ENCODE results near the gene MAMDC4.
"Not testable (repeated sequence)": the region's sequence is repeated elsewhere in the genome, so short reads cannot be mapped to it uniquely, and the experiment has no call there.

MAMDC4 gene

GRCh38 chr9:136862849-136863622 lies 10.9 kb downstream of the MAMDC4 start:
- no peak for DNase-seq (ENCODE audit: low read depth)

GRCh38 chr9:136863623-136864273 lies 11.6 kb downstream of the MAMDC4 start:
- no peak for DNase-seq (ENCODE audit: low read depth)

GRCh38 chr9:136865041-136865767 lies 13.1 kb downstream of the MAMDC4 start:
- DNase-seq (ENCODE audit: low read depth): no peak

DNA sequence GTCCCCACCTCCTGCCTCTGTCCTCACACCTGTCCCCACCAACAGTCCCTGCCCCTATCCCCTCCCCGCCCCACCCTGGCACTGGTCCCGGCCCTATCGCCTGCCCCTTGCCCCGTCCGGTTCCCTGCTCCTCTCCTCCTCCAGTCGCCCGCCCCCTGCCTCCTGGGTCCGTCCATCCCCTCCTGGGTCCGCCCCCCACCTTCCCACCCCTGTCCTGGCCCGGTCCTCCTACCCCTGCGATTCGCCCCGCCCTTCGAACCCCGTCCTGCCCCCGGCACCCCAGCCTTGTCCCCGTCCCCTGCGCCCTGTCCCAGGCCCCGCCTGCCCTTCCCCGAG lies 13.6 kb downstream of the MAMDC4 start:
- DNase-seq (ENCODE audit: low read depth): no peak

- DNase-seq (ENCODE audit: low read depth): not testable (repeated sequence)
These were observed 14.8 kb downstream of the MAMDC4 start for GRCh38 chr9:136866898-136867421.

- no peak for DNase-seq (ENCODE audit: low read depth)
These were observed 15.3 kb downstream of the MAMDC4 start for GRCh38 chr9:136867480-136867879.

GRCh38 chr9:136867917-136868316 lies 15.8 kb downstream of the MAMDC4 start:
- no peak for DNase-seq (ENCODE audit: low read depth)

DNA sequence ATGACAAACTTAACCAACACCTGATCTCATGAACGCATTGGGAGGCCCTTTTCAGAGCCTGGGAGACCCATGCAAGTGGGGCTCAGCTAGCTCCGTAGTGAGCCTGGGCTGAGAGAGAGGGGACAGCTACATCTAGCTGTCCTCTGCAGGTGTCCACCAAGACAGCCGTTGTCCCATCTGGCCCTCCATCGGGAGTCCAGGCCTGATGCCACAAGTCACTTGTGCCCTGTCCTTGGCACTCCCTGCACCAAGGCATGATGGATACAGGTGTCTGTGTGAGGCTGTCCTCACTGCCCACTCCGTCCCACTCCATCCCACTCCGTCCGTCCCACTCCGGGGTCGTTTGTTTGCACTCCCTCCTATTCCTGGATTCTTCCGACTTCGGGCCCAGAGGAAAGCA lies 16.5 kb downstream of the MAMDC4 start:
- no peak for DNase-seq (ENCODE audit: low read depth)

DNA sequence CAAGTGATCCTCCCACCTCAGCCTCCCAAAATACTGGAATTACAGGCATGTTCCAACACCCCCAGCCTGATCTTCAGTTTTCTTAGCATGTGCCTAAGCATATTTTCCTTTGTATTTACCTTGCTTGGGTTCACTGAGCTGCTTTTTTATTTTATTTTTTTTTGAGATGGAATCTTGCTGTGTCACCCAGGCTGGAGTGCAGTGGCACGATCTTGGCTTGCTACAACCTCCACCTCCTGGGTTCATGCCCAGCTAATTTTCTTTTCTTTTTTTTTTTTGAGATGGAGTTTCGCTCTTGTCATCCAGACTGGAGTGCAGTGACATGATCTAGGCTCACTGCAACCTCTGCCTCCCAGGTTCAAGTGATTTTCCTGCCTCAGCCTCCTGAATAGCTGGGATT lies 17.5 kb downstream of the MAMDC4 start:
- not testable (repeated sequence) for DNase-seq (ENCODE audit: low read depth)

DNA sequence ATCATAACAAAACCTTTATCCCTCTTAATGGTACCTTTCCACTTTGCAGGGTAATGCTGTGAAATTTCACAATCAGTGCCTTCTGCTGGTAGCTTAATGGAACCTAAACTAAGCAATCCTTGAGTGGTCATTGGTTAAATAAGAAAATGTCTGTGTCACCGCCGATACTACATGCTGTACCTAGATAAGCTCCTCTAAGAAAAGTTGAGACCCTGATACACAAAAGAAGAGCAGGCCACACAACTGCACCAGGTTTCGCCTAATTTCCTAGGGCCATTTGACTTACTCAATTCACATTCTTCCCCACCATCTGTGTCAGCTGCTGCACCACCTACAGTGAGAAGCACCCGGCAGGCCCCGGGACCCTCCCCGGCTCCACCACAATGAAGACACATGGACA lies 23.0 kb downstream of the MAMDC4 start:
- no peak for DNase-seq (ENCODE audit: low read depth)

- DNase-seq (ENCODE audit: low read depth): no peak
These were observed 24.3 kb downstream of the MAMDC4 start for GRCh38 chr9:136876476-136876875.

DNA sequence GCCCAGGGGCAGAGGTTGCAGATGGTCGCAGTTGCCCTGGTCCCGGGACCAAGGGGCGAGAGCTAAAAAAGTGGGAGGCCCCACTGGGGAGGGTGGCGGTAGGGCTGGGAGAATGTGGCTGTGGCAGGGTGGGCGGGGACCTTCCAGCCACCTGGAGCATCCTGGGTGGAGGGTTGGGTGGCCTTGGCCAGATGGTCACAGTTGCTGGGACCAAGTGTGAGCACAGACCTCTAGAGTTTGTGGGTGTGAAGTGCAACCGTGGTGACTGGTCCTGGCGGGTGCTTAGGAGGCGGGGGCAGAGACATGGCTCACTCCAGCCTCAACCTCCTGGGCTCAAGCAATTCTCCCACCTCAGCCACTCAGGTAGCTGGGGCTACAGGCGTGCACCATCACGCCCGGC lies 28.5 kb downstream of the MAMDC4 start:
- DNase-seq (ENCODE audit: low read depth): no peak

DNA sequence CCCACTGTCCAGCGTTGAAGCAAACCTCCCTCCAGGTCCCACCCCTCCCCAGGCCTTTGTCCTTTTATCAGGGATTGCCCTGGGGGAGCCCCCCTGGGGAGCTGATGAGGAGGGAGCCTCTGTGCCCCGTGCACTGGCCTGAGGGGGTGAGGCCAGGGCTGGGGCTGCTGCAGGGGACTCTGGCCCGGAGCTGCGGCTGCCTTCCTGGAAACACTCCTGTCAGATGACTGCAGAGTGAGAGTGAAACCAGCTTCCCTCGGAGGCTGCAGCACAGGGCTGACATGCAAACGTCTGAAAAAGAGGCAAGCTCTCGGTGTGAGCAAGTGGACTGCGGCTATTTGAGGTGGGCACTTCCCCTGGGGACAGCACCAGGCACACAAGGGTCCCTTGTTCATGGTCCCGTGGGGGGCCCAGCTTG lies 29.6 kb downstream of the MAMDC4 start:
- peak; percentile 22 for DNase-seq (ENCODE audit: low read depth)

- DNase-seq (ENCODE audit: low read depth): peak; percentile 81
These were observed 30.2 kb downstream of the MAMDC4 start for GRCh38 chr9:136882109-136882946.

GRCh38 chr9:136882947-136883283 lies 30.8 kb downstream of the MAMDC4 start:
- not testable (repeated sequence) for DNase-seq (ENCODE audit: low read depth)

- DNase-seq (ENCODE audit: low read depth): not testable (repeated sequence)
These were observed 31.5 kb downstream of the MAMDC4 start for GRCh38 chr9:136883670-136884069.

GRCh38 chr9:136885950-136886578 lies 33.9 kb downstream of the MAMDC4 start, which contains the start of gene TRAF2:
TRAF2 (plus strand) TSS chr9:136886516; CDS start chr9:136898741, 12,225 bp downstream.
- DNase-seq (ENCODE audit: low read depth): peak; percentile 97

- DNase-seq (ENCODE audit: low read depth): peak; percentile 29
These were observed 34.8 kb downstream of the MAMDC4 start for GRCh38 chr9:136886610-136887597.

GRCh38 chr9:136888454-136888853 lies 36.3 kb downstream of the MAMDC4 start:
- no peak for DNase-seq (ENCODE audit: low read depth)

- DNase-seq (ENCODE audit: low read depth): no peak
These were observed 37.7 kb downstream of the MAMDC4 start for GRCh38 chr9:136889858-136890257.
